Natural killer cell treated with Interleukin-12 subunit alpha and Interleukin-12 subunit beta and Interleukin-15 and Interleukin-18, amount 100 ng/mL, for 72 hours (primary cell): Measurements from ENCODE around the gene SMG6. TPM values are rescaled to one million over a fixed set of nuclear protein-coding genes. Genes with fewer than 3 reads are reported as not detected.
"Not testable (repeated sequence)": the region's sequence is repeated elsewhere in the genome, so short reads cannot be mapped to it uniquely, and the experiment has no call there.

Source experiments
- ATAC-seq, 2 donors: fragments of 150-1000 bp; cut with Tn5 transposase in 1 of 2; sonication (Bioruptor Pico), chemical (Tn5 transposase) in 1 of 2; 2 replicates each; pipeline ENCODE4 v1.10.0; 2021
- DNase-seq: peaks from one replicate; pipeline ENCODE4 v3.0.0; 2022; ENCODE audit warnings: low spot score
- H3K27ac Mint-ChIP-seq, 2 donors: 1 replicate in 1 of 2; 2 replicates in 1 of 2; pipeline ENCODE4 v1.8.0; 2022; ENCODE audit warnings: mixed read lengths in 2 of 2, mild to moderate bottlenecking in 1 of 2, moderate library complexity in 1 of 2
- H3K27me3 Mint-ChIP-seq, 2 donors: 1 replicate in 1 of 2; 2 replicates in 1 of 2; pipeline ENCODE4 v1.8.0; 2022; ENCODE audit warnings: mixed read lengths in 2 of 2
- H3K36me3 Mint-ChIP-seq: one replicate; pipeline ENCODE4 v1.8.0; 2022; ENCODE audit warnings: mixed read lengths
- H3K4me1 Mint-ChIP-seq, 2 donors: 1 replicate in 1 of 2; 2 replicates in 1 of 2; pipeline ENCODE4 v1.8.0; 2022; ENCODE audit warnings: low read depth in 2 of 2, mixed read lengths in 2 of 2, mild to moderate bottlenecking in 1 of 2
- H3K4me3 Mint-ChIP-seq: one replicate; pipeline ENCODE4 v1.8.0; 2022; ENCODE audit warnings: mixed read lengths
- H3K9me3 Mint-ChIP-seq: 2 replicates; pipeline ENCODE4 v1.8.0; 2022; ENCODE audit warnings: mixed read lengths
- total RNA-seq, 2 donors: library from RNA; stranded (reverse); gene quantifications; one replicate each; pipeline ENCODE4 v1.2.3, GENCODE V29; 2022

Gene SMG6
- total RNA-seq, 2 donors from 2014 or later = 33.6 to 74.7 TPM

DNA sequence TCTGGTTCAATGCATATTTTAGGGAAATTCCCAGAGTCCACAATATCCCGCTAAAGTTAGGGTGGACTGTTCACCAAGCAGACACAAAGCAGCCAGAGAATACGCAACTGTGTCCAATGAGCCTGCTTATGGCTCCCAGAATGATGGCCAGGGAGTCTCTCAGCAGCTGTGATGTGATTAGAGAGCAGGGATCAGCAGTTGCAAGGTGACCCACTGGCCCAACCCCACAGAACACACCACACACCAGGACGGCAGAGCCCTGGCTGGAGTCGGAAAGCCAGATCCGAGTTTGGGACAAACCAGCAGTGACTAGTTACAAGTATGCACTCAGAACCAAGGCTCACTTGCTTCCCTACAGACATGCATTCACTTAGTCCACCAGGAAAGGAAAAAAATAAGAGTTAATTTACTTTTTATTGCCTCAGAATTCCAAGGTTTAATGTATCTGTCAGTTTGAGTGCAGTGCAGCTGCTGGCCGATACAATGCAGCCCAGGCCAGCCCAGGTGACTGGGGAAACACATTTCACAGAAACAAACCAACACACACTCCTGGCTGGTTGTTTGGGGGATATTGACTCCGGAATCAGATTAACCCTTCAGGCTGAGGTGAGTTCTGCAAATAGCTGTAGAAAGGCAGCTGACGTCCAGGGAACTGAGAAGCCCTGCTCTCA, 127.0 kb downstream of the SMG6 start:
- DNase-seq (no peak), ATAC-seq (no peak)
- peaks cover 4% of the 10 kb centered on the region for H3K36me3 Mint-ChIP-seq
- no peaks in the 10 kb centered on the region for H3K9me3 Mint-ChIP-seq
- peak overlapping the region; percentile 30 for H3K4me3 Mint-ChIP-seq
- H3K4me1 Mint-ChIP-seq = peaks cover 55 to 64% of the 10 kb centered on the region in 2 donors
- H3K27ac Mint-ChIP-seq = peak overlapping the region; percentile 39 to 75
- H3K27me3 Mint-ChIP-seq = no peaks in the 10 kb centered on the region

GRCh38 chr17:2175294-2175628, 128.3 kb downstream of the SMG6 start:
- H3K36me3 Mint-ChIP-seq = peaks cover 1% of the 10 kb centered on the region
- peaks cover 46 to 54% of the 10 kb centered on the region in 2 donors for H3K4me1 Mint-ChIP-seq
- ATAC-seq (no peak), DNase-seq (no peak)
- no peak overlapping the region for H3K27ac Mint-ChIP-seq
- H3K27me3 Mint-ChIP-seq = no peaks in the 10 kb centered on the region
- H3K9me3 Mint-ChIP-seq = no peaks in the 10 kb centered on the region
- H3K4me3 Mint-ChIP-seq = no peak overlapping the region

DNA sequence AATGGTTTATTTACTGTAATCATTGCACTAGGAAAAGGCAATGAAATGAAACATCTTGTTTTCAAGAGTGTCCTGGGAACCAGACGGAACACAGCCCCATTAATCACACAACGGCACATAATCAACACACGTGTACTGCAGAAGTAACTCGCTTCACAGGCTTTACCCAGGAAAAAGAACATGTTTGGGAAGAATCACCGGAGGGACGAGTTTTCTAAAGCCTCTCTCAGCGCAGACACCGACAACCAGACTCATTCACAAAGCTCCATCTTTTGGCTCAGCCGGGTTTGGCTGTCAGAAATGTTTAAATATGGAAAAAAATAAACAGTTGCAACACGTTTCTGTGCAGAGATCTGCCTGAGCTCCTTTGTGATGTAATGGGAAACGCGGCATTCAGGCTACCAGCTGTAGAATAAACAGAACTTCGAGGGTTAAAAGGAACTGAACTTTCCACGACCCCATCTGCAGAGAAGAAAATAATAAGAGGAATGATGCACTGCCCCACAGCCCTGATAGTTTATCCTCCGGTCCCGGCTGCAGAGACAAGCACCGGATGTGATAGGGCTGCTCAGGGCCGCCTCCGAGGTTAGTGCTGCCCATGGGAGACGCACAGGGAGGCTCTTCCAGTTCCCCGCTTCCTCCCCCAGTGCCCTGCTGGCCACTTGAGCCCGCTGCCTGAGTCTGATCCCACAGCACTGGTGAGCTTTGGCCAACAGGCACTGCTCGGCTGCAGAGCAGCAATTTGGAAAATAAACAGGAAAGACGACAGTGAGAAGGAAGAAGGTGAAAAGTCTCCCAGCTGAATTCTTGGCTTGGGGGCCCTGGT, 128.9 kb downstream of the SMG6 start:
- Mint-ChIP-seq H3K36me3 (peaks cover 2% of the 10 kb centered on the region), H3K27me3 (no peaks in the 10 kb centered on the region), H3K9me3 (no peaks in the 10 kb centered on the region), H3K4me3 (no peak overlapping the region), H3K27ac (peak overlapping the region in 1 of 2 donors; percentile 7), H3K4me1 (peaks cover 43 to 51% of the 10 kb centered on the region in 2 donors)
- no peak for ATAC-seq
- no peak for DNase-seq

GRCh38 chr17:2174014-2174413, 129.6 kb downstream of the SMG6 start:
- ATAC-seq (no peak), DNase-seq (no peak)
- Mint-ChIP-seq H3K36me3 (peaks cover 7% of the 10 kb centered on the region), H3K4me1 (peaks cover 43 to 49% of the 10 kb centered on the region in 2 donors), H3K27ac (peak overlapping the region in 1 of 2 donors; percentile 7), H3K9me3 (no peaks in the 10 kb centered on the region), H3K4me3 (no peak overlapping the region), H3K27me3 (no peaks in the 10 kb centered on the region)

DNA sequence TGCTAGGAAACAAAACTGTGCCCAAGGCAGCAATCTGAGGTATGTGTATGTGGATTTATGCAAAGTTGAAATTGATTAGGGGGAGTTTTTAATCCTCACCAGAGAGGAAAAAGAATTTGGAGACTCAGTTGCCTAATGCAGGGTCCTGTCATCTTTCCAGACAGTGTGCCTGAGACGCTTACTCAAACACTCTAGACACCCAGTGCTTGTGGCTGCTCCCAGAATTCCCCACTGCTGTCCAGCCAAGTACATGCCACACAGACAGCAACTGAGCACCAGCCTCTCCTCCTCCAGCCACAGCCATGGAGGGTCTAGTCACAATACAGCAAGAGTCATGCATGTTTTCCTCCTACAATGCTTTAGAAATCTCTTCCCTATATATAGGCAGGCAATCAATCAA, 130.6 kb downstream of the SMG6 start:
- H3K27ac Mint-ChIP-seq = no peak overlapping the region
- H3K9me3 Mint-ChIP-seq = no peaks in the 10 kb centered on the region
- ATAC-seq (no peak), DNase-seq (no peak)
- H3K4me1 Mint-ChIP-seq = peaks cover 35 to 43% of the 10 kb centered on the region in 2 donors
- peaks cover 7% of the 10 kb centered on the region for H3K36me3 Mint-ChIP-seq
- no peak overlapping the region for H3K4me3 Mint-ChIP-seq
- H3K27me3 Mint-ChIP-seq = no peaks in the 10 kb centered on the region

GRCh38 chr17:2172077-2172851, 131.3 kb downstream of the SMG6 start:
- peaks cover 7% of the 10 kb centered on the region for H3K36me3 Mint-ChIP-seq
- H3K27me3 Mint-ChIP-seq = no peaks in the 10 kb centered on the region
- peaks cover 27 to 37% of the 10 kb centered on the region in 2 donors for H3K4me1 Mint-ChIP-seq
- no peak overlapping the region for H3K4me3 Mint-ChIP-seq
- ATAC-seq (no peak), DNase-seq (no peak)
- no peak overlapping the region for H3K27ac Mint-ChIP-seq
- no peaks in the 10 kb centered on the region for H3K9me3 Mint-ChIP-seq

GRCh38 chr17:2171702-2172076, 131.9 kb downstream of the SMG6 start:
- Mint-ChIP-seq H3K9me3 (no peaks in the 10 kb centered on the region), H3K4me3 (no peak overlapping the region), H3K36me3 (peaks cover 7% of the 10 kb centered on the region), H3K4me1 (peaks cover 23 to 36% of the 10 kb centered on the region in 2 donors), H3K27me3 (no peaks in the 10 kb centered on the region), H3K27ac (no peak overlapping the region)
- DNase-seq = no peak
- ATAC-seq = no peak

DNA sequence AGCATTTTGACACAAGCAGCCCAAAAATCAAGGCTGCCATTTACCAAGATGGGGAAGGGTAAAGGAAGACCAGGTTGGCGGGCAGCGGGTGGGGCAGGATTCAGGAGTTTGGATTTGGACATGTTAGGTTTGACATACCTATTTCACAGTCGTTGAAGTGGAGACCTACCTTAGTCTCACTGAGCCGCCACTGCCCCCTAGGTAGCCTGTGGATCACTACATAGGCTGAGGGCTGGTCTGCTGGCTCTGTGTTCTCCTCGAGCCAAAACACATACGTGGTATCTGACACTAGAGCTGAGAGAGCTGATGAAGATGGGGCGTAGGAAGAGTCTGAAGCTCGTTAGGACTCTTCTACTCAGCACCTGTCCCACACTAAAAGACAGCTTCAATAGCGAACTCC, 133.6 kb downstream of the SMG6 start:
- Mint-ChIP-seq H3K27ac (peak overlapping the region in 1 of 2 donors; percentile 19), H3K9me3 (no peaks in the 10 kb centered on the region), H3K4me1 (peaks cover 11 to 26% of the 10 kb centered on the region in 2 donors), H3K27me3 (no peaks in the 10 kb centered on the region), H3K4me3 (no peak overlapping the region), H3K36me3 (peaks cover 7% of the 10 kb centered on the region)
- peak in 1 of 2 donors; percentile 49 for ATAC-seq
- no peak for DNase-seq

- H3K4me1 Mint-ChIP-seq, DNase-seq, H3K9me3 Mint-ChIP-seq, H3K4me3 Mint-ChIP-seq, H3K27me3 Mint-ChIP-seq, ATAC-seq, H3K27ac Mint-ChIP-seq, H3K36me3 Mint-ChIP-seq: not testable (repeated sequence)
Observed at GRCh38 chr17:2165723-2166122, 137.9 kb downstream of the SMG6 start.

GRCh38 chr17:2158396-2158780, 145.2 kb downstream of the SMG6 start:
- Mint-ChIP-seq H3K27ac (peak overlapping the region; percentile 15 to 85), H3K4me1 (peaks cover 36 to 41% of the 10 kb centered on the region in 2 donors), H3K4me3 (peak overlapping the region; percentile 28), H3K9me3 (no peaks in the 10 kb centered on the region), H3K36me3 (peaks cover 8% of the 10 kb centered on the region), H3K27me3 (no peaks in the 10 kb centered on the region)
- DNase-seq (no peak), ATAC-seq (no peak)

DNA sequence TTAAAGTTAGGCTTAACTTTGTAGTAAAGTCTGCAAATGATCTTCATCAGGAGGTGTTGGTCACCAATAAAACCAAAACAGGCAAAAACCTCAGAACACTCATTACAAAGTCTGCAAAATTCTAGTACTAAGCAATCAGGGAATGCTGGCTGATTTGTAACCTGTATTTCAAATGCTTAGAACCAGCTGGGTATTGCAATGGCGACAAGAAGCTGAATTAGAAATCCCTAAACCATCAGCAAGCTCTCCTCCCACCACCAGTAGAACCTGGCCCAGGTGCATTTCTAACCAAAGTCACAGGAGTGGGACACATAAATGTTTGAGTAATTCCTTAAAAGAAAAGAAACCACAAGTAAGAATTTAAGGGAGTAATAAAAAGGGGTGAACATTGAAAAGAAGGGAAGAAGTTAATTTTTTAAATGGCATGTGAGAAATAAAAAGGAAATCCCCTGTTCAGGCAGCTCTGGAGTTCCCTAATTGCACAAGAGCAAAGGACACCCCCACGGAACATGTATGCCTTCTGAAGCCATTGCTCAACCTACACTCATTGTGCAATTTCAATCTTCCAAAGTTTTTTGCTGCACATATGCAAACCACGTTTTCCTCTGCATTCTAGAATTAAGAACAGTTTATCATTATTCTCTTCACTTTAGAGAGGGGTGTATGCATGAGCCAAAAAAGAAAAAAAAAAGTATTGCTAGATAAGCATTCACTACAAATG, 145.8 kb downstream of the SMG6 start:
- Mint-ChIP-seq H3K4me3 (peak overlapping the region; percentile 28), H3K27ac (peak overlapping the region; percentile 15 to 85), H3K4me1 (peaks cover 36 to 41% of the 10 kb centered on the region in 2 donors), H3K9me3 (no peaks in the 10 kb centered on the region), H3K36me3 (peaks cover 8% of the 10 kb centered on the region), H3K27me3 (no peaks in the 10 kb centered on the region)
- ATAC-seq (peak; percentile 48 to 90), DNase-seq (peak; percentile 76)

DNA sequence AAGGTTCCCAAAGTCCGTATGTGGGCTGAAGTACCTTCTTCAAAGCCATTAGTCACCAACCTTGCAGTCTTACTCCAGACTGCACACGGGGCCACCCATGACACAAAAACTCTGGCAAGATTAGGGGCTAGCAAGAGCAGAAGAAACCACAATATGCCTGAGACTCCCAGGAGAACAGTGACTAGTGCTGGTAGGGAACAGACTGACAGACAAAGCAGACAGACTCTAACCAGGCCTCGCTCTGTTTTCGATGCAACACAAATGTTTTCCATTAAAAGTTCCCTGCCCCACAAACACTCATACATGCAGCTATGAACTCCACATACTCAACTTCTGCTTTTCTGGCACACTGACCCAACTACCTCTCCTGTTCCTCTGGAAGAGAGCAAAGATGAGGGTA, 146.5 kb downstream of the SMG6 start:
- H3K4me3 Mint-ChIP-seq = peak overlapping the region; percentile 28
- ATAC-seq = no peak
- H3K36me3 Mint-ChIP-seq = peaks cover 8% of the 10 kb centered on the region
- H3K4me1 Mint-ChIP-seq = peaks cover 36 to 41% of the 10 kb centered on the region in 2 donors
- no peaks in the 10 kb centered on the region for H3K9me3 Mint-ChIP-seq
- DNase-seq = no peak
- H3K27me3 Mint-ChIP-seq = no peaks in the 10 kb centered on the region
- H3K27ac Mint-ChIP-seq = peak overlapping the region in 1 of 2 donors; percentile 85

DNA sequence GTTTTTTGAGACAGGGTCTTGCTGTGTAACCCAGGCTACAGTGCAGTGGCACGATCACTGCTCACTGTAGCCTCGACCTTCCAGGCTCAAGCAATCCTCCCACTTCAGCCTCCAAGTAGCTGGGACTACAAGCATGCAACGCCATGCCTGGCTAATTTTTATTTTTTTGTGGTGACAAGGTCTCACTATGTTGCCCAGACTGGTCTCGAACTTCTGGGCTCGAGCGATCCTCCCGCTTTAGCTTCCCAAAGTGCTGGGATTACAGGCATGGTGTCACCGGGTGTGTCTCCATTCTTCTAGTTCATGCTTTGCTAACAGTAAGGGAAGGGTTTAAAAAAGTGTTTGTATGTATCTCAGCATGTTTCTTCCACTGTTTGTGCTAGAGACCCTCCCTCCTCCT, 146.9 kb downstream of the SMG6 start:
- peaks cover 8% of the 10 kb centered on the region for H3K36me3 Mint-ChIP-seq
- ATAC-seq (no peak), DNase-seq (no peak)
- no peak overlapping the region for H3K4me3 Mint-ChIP-seq
- H3K4me1 Mint-ChIP-seq = peaks cover 36 to 41% of the 10 kb centered on the region in 2 donors
- peak overlapping the region in 1 of 2 donors; percentile 54 for H3K27ac Mint-ChIP-seq
- H3K9me3 Mint-ChIP-seq = no peaks in the 10 kb centered on the region
- H3K27me3 Mint-ChIP-seq = no peaks in the 10 kb centered on the region
